NCI-H226 (cell line): Measurements from ENCODE around the gene CNTNAP2.

Source experiments
- DNase-seq: peaks from one replicate; pipeline ENCODE4 v3.0.0-alpha.2; 2015

The CNTNAP2 gene

GRCh38 chr7:147810269-147810668, 1693.7 kb downstream of the CNTNAP2 start:
- no peak for DNase-seq

DNA sequence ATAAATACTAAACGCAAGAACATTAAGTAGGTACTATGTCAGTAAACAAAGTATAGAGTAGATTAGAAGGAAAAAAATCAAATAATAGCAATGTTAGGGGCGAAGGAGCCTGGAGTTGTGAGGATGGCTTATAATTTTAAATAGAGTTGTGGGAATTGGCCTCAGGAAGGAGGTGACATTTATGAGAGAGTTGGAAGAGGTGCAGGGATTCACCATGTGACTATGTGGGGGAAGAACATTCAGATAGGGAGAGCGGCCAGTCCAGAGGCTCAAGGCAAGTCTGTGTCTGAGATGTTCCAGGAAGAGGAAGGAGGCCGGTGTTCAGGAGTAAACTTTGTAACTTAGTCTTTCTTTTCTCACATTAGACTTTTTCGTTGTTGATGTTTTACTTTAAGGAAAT, 1695.3 kb downstream of the CNTNAP2 start:
- DNase-seq: no peak

DNA sequence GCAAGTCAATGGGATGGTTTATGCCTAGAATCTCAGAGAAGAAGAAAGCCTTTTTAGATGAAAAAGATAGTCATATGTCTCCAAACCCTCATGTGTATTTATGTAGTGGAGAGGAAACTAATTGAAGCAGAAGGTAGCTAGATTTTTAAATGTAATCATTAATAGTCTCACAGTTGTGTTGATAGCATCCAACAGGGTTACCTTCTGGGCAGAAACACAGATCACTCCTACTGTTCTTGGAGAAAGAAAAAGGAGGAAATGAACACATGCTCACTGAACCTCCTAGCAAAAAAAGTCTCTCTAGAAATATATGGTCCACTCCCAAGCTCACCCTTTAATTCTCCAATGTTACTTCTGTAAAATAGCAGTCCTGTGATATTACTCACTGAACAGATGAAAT, 1696.7 kb downstream of the CNTNAP2 start:
- DNase-seq: no peak

DNA sequence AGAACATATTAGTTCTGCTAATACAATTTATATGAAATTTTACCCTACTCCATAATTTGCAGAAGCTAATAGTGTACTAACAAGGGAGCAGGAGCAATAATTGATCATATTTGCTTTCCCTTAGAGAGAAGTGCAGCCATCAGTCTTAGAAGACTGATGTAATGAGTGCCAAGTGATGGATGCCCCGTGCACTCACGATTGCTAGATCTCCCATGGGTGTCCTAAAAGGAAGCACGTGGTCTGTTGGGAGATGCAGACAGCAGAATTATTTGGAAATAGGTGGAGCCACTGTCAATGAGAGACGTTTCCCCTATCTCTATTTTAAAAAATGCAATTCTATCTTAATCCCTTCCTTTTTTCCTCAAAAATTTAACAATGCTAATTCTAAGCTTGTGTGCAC, 1701.7 kb downstream of the CNTNAP2 start:
- no peak for DNase-seq

- DNase-seq: no peak
Observed at GRCh38 chr7:147824671-147825070, 1708.1 kb downstream of the CNTNAP2 start.

DNA sequence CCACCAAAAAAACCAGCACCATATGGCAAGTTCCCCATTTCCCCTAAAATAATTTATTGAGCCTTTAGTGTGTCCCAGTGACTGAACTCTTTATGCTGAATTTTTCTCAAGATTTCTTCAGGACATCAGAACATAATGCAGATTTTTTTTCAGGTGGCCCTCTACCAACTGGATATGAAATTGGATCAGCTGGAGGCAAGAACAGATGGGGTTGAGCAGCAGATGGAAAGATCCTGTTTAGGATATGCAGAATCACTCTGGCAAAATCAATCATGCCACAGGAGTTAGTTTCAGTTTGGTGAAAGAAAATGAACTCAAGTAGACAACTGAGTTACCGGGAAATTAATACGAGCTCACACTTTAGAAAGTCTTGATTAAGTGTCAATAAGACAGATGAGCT, 1712.4 kb downstream of the CNTNAP2 start:
- no peak for DNase-seq

- DNase-seq: no peak
Observed at GRCh38 chr7:147833557-147833956, 1717.0 kb downstream of the CNTNAP2 start.

DNA sequence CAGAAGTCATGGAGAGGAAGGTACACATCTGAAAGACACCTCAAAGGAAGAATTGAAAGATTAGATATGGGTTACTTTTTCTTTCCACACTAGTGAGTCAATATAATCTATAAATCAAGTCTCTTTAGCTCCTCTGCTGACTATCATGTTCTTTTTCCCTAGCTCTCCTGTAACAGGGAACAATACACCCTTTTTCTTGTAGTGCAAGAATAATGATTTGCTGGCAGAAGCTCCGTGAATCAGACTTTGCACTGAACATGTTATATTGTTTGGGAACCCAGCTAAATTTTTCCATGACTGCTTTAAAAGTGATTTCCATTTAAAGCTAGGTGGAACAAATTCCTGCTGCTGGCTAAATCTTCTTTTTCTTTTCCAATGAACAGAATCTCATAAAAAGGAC, 1717.4 kb downstream of the CNTNAP2 start:
- DNase-seq: no peak

GRCh38 chr7:147852833-147853232, 1736.2 kb downstream of the CNTNAP2 start:
- DNase-seq: no peak

- no peak for DNase-seq
Observed at GRCh38 chr7:147857152-147858140, 1740.8 kb downstream of the CNTNAP2 start.

DNA sequence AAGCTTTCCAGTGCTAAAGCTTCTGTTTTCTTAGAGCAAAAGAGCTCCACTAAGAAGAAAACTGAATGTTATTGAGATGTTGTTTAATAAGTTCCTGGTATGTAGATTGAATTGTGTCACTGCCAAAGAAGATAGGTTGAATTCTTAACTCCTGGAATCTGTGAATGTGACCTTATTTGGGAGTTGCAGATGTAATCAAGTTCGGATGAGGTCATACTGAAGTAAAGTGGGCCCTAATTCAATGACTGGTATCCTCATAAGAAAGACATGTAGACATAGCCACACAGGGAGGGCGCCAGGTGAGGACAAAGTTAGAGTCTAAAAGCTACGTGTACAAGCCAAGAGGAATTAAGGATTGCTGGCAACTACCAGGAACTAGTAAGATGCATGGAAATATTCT, 1741.8 kb downstream of the CNTNAP2 start:
- no peak for DNase-seq

DNA sequence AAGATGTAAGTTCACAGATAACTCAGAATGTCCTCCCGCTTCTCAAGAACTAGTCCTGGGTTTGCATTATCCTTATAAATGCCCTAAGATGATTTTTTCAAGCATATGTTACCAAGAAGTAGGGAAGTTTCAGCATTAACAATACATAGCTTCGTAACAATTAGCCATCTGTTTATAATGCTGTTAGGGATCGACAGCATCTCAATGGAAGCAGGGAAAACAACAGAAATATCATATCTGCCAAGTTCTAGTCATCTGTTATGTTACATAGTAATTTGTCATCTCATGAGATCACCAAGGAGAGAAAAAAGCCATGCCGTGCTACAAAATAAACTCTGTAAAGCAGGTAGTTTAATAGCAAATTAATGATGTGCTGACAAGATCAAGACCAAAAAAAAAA, 1742.4 kb downstream of the CNTNAP2 start:
- no peak for DNase-seq

DNA sequence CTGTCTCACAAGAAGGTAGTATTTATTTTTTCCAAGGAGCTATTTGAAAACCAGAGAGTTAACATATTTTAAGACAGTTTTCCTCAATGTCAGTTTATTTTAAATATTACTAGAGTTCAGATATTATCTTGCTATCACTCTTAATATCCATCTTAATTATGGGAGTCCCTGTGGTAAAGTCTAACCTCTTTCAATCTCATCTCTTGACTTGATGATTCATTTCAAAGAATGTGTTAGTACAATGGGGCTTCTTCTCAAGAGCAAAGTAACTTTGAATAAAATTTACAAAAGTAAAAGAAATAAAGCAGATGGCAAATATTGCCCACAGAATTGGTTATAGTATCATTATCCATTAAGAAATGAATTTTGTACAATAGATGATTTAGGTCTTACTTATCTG, 1742.9 kb downstream of the CNTNAP2 start:
- DNase-seq: no peak

DNA sequence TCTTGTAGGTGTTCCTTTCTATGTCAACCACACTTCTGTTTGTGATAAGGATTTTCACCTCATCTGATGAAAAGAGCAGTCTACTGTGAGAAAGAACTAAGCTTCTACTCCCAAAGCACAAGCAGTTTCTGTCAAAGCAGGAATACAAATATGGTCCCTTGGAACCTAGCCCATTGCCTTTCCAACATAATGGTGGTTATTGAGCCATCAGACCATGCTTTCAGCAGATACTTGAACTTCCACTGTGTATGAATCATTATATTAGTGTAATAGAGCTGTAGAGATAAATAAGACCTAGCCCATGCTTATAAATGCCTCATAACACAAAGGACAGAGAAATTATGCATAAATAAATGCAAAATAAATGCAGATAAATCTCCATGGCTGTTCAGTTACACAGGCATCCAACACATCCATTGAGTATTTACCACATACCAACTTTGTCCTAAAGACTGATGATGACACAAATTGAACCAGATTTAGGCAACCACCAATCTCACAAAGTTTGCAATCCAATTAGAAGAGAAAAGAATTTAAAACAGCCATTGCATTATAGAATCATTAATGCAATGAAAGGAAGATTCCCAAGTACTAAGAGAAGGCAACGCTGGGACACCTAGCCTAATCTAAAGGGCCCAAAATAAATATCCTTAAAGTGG, 1744.6 kb downstream of the CNTNAP2 start:
- DNase-seq: no peak

DNA sequence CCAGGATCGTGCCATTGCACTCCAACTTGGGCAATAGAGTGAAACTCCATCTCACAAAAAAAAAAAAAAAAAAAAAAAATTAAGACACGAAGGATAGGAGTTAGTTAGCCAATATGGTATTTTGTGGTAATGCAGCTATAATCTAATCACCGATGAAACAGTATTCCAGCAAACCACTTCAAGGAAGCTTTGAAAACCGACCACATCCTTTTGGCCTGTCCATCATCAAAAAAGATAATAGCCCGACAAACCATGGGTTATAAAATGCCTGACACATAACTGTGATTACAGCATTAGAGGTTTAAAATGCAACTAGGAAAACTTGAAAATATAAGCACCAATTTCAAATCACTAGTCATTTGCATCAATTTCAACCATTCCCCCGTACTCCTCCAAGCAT, 1745.3 kb downstream of the CNTNAP2 start:
- no peak for DNase-seq

DNA sequence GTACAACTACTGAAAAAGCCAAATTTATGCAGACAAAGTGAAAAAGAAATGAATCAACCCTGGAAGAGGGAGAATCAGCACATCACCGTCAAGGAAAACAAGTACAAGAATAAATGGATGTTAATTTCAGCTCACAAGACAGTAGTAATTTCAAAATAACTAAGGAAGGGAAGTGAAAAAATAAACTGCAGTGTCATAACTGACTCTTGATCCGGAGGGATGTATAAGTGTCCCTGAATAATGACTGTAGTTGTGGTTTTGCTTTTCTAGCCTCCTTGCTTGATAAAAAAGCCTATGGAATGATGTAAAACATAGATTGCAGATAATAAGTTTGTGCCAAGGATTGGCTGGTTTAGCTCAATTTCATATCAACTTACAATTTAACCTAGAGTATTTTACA, 1752.9 kb downstream of the CNTNAP2 start:
- no peak for DNase-seq

GRCh38 chr7:147878912-147879661, 1762.5 kb downstream of the CNTNAP2 start:
- DNase-seq: no peak

GRCh38 chr7:147885869-147886268, 1769.3 kb downstream of the CNTNAP2 start:
- DNase-seq: no peak

- DNase-seq: no peak
Observed at GRCh38 chr7:147894271-147894670, 1777.7 kb downstream of the CNTNAP2 start.

DNA sequence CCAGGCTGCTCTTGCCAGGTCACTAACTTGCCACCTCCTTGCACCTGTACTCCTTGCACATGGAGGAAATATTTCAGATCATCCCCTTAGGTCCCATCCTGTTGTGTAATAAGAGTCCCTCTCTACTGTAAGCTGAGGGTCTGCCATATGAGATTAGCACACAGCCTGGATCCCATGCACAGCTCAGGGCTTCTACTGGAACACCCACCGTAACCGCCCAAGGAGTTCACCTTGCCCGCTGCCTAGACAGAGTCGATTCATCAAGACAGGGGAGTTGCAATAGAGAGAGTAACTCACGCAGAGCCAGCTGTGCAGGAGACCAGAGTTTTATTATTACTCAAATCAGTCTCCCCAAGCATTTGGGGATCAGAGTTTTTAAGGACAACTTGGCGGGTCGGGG, 1779.5 kb downstream of the CNTNAP2 start:
- DNase-seq: no peak

DNA sequence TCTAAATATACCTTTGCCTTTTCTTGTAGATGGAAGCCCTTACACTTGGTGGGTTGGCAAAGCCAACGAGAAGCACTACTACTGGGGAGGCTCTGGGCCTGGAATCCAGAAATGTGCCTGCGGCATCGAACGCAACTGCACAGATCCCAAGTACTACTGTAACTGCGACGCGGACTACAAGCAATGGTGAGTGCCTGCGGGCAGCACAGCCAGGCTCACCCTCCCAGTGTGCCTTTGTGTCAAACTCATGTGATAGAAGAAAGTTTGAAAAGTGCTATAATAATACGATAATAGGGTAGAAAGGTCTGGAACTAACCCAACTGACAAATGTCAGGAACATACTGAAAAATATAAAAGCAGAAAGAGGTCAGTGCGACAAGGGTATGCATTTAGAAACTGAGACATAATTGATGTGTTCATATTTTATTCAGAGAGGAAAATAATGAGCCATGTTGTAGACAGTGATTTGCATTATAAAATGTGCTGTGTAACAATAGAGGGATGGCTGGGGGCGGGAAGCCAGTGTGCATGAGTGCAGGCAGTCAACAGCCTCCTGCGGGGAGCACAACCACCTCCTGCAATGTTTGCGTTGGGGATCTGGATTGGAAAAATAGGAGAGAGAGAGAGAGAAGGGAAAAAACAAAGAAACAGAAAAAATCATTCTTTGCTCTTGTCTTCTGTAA, 1787.1 kb downstream of the CNTNAP2 start:
- DNase-seq: no peak

DNA sequence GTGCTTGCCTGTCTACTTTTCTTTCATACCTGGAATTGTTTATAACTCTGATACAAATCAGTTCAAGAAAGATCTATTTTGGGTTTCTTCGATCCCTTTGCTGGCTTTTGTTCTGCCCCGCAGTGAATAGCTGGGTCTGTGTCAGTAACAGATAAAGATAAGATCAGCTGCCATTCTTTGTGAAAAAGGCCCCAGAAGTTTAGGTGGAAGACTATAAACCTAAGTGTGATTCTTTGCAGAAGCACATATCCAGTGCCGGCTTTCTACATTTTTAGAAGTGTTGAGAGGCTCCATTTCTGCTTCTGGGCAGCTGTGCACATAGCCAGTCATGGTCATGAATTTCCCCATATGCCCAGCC, 1787.6 kb downstream of the CNTNAP2 start:
- DNase-seq: no peak
